OCI-LY3 (cell line): ENCODE measurements around the gene PERP.

ENCODE experiments used
- EZH2phosphoT487 ChIP-seq: fragments of 200-600 bp; shearing (Covaris generic); IDR thresholded peaks from 2 replicates; pipeline ENCODE4 v1.6.1; 2018; ENCODE audit warnings: antibody characterized with exemption, mixed run types, low read depth
- TF ChIP-seq, protein P1 (sequence below): fragments of 200-600, 300-600 bp; sonication (generic); IDR thresholded peaks from 2 replicates; pipeline ENCODE4 v1.5.1; 2014; ENCODE audit warnings: antibody characterized with exemption, low read length, low read depth

- TF ChIP-seq, protein P1, sequence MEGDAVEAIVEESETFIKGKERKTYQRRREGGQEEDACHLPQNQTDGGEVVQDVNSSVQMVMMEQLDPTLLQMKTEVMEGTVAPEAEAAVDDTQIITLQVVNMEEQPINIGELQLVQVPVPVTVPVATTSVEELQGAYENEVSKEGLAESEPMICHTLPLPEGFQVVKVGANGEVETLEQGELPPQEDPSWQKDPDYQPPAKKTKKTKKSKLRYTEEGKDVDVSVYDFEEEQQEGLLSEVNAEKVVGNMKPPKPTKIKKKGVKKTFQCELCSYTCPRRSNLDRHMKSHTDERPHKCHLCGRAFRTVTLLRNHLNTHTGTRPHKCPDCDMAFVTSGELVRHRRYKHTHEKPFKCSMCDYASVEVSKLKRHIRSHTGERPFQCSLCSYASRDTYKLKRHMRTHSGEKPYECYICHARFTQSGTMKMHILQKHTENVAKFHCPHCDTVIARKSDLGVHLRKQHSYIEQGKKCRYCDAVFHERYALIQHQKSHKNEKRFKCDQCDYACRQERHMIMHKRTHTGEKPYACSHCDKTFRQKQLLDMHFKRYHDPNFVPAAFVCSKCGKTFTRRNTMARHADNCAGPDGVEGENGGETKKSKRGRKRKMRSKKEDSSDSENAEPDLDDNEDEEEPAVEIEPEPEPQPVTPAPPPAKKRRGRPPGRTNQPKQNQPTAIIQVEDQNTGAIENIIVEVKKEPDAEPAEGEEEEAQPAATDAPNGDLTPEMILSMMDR, result no peak
- TF ChIP-seq EZH2phosphoT487, result no peak
Observed at GRCh38 chr6:138113588-138114210, 6.5 kb upstream of the PERP start.
